Measurements from ENCODE around the gene ACOT11.
"Not testable (repeated sequence)": the region's sequence is repeated elsewhere in the genome, so short reads cannot be mapped to it uniquely, and the experiment has no call there.

Gene ACOT11

GRCh38 chr1:54532033-54532432 lies 16.0 kb upstream of the ACOT11 start:
- TF ChIP-seq TAF1 (IDR thresholded peaks at IDR 0.05; ENCODE audit: low read depth, low read length) (no peak), POLR2A (IDR thresholded peaks at IDR 0.05; ENCODE audit: low read depth, low read length) (no peak), POLR2AphosphoS5 (IDR thresholded peaks at IDR 0.05; ENCODE audit: low read depth, low read length) (no peak), SPI1 (IDR thresholded peaks at IDR 0.05; ENCODE audit: low read depth, low read length) (no peak), POU2F2 (IDR thresholded peaks at IDR 0.05; ENCODE audit: low read depth, low read length) (no peak), PAX5 (IDR thresholded peaks at IDR 0.05; ENCODE audit: insufficient read depth, low read length, severe bottlenecking) (no peak)
- no peak for DNase-seq (ENCODE audit: insufficient read length, low spot score)
- FAIRE-seq, result no peak

DNA sequence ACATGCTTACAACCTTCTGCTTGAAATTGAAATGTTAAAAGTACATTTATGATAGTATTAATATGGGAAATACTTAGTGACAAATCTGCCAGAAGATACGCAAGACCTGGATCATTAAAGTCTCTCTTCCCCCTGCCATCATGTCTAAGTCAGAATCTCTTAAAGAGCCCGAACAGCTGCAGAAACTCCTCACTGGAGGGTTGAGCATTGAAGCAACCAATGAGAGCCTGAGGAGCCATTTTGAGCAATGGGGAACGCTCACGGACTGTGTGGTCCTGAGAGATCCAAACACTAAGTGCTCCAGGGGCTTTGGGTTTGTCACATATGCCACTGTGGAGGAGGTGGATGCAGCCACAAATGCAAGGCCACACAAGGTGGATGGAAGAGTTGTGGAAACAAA lies 11.4 kb upstream of the ACOT11 start:
- not testable (repeated sequence) for DNase-seq (ENCODE audit: insufficient read length, low spot score); FAIRE-seq

DNA sequence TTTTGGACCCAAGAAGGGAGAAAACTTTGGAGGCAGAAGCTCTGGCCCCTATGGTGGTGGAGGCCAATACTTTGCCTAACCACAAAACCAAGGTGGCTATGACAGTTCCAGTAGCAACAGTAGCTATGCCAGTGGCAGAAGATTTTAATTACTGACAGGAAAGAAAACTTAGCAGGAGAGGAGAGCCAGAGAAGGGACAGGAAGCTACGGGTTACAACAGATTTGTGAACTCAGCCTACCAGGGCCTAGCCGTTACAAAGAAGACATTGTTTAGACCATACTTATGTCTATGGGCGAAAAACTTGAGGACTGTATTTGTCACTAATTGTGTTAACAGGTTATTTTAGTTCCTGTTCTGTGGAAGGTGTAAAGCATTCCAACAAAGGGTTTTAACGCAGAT lies 10.4 kb upstream of the ACOT11 start:
- no peak for FAIRE-seq
- DNase-seq (ENCODE audit: insufficient read length, low spot score), result no peak
- TF ChIP-seq POLR2AphosphoS5 (IDR thresholded peaks at IDR 0.05; ENCODE audit: low read depth, low read length), result no peak

GRCh38 chr1:54538538-54538937 lies 9.5 kb upstream of the ACOT11 start:
- DNase-seq (ENCODE audit: insufficient read length, low spot score), result no peak
- FAIRE-seq, result no peak
- TF ChIP-seq POLR2A (IDR thresholded peaks at IDR 0.05; ENCODE audit: low read depth, low read length), result no peak
- no peak for TF ChIP-seq PAX5 (IDR thresholded peaks at IDR 0.05; ENCODE audit: insufficient read depth, low read length, severe bottlenecking)
- TF ChIP-seq POU2F2 (IDR thresholded peaks at IDR 0.05; ENCODE audit: low read depth, low read length), result no peak
- no peak for TF ChIP-seq SPI1 (IDR thresholded peaks at IDR 0.05; ENCODE audit: low read depth, low read length)
- TF ChIP-seq TAF1 (IDR thresholded peaks at IDR 0.05; ENCODE audit: low read depth, low read length), result no peak
- no peak for TF ChIP-seq POLR2AphosphoS5 (IDR thresholded peaks at IDR 0.05; ENCODE audit: low read depth, low read length)

DNA sequence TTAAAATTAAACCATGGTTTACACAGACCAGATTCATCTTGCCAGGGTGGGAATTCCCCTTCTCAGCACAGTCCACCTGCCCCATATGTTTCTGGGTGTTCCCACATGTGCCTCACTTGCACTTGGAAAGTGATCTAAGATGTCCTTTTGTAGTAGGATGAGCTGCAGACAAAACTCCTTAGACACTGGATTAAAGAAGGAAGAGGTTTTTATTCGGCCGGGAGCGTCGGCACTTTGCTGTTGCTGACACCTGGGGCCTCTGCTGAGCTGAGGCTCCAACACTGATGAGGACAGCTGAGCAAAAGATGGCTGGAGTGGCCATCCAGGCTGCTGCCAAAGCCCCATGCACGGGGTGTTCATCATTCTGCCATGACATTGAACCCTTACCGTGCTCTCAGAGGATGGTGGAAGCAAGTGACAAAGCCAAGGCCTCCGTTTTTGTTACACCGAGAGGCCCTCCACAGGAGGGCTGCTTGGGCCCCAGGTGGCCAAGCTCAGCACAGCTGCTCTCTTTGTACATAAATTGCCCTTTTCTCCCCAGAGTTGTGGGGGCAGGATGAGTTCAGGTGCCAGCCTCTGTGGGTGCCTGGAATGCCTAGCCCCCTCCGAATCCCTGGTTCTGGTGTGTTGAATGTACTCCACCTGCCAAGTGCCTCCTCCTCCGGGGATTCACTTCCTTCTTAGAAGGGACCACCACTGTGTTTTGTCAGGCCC lies 7.3 kb upstream of the ACOT11 start:
- TF ChIP-seq POLR2AphosphoS5 (IDR thresholded peaks at IDR 0.05; ENCODE audit: low read depth, low read length) (no peak), TAF1 (IDR thresholded peaks at IDR 0.05; ENCODE audit: low read depth, low read length) (no peak), SPI1 (IDR thresholded peaks at IDR 0.05; ENCODE audit: low read depth, low read length) (no peak), PAX5 (IDR thresholded peaks at IDR 0.05; ENCODE audit: insufficient read depth, low read length, severe bottlenecking) (no peak), POLR2A (IDR thresholded peaks at IDR 0.05; ENCODE audit: low read depth, low read length) (no peak), POU2F2 (IDR thresholded peaks at IDR 0.05; ENCODE audit: low read depth, low read length) (no peak)
- DNase-seq (ENCODE audit: insufficient read length, low spot score), result no peak
- FAIRE-seq, result no peak

DNA sequence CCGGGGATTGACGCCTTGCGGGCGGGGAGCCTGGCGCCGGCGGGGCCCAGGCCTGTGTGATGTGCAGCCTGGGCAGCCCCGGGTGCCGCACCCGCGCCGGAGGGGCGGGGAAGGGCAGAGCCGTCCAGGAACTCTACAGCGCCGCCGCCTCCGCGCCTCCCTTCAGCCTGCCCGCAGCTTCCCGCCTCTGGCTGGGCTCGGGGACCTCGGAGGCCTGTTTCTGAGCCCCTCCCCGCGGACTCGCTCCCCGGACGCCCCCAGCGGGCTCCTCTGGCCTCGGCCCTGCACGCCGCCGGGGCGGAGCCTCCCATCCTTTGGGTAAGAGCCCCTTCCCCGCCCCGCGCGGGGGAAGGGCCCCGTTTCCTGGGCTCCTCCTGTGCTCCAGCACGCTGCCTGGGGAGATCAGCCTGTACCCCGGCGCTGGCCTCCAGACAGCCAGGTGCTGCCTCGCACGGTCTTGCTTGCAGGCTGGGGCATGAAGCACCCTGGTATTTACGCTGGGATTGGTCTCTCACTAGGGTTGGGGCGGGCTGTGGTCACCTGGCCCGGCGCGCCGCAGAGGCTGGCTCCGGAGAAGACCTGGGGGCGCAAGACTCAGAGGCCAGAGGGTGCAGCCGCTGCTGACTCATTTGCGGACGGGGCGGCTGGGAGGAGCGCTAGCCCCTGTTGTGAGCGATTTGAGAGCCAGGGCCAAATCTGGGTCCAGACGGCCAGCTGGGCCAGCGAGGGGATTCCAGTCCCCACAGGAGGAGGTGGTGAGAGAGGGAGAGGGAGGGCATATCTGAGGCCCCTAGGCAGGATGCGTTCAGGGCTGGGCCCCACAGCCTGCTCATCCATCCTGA lies 5.7 kb upstream of the ACOT11 start:
- no peak for TF ChIP-seq POLR2A (IDR thresholded peaks at IDR 0.05; ENCODE audit: low read depth, low read length)
- TF ChIP-seq POU2F2 (IDR thresholded peaks at IDR 0.05; ENCODE audit: low read depth, low read length), result no peak
- peak; percentile 52 for DNase-seq (ENCODE audit: insufficient read length, low spot score)
- peak; percentile 47 for FAIRE-seq

GRCh38 chr1:54542962-54543539 lies 5.0 kb upstream of the ACOT11 start:
- no peak for DNase-seq (ENCODE audit: insufficient read length, low spot score)
- no peak for FAIRE-seq
- TF ChIP-seq TAF1 (IDR thresholded peaks at IDR 0.05; ENCODE audit: low read depth, low read length) (no peak), SPI1 (IDR thresholded peaks at IDR 0.05; ENCODE audit: low read depth, low read length) (no peak), POU2F2 (IDR thresholded peaks at IDR 0.05; ENCODE audit: low read depth, low read length) (no peak), POLR2AphosphoS5 (IDR thresholded peaks at IDR 0.05; ENCODE audit: low read depth, low read length) (no peak), POLR2A (IDR thresholded peaks at IDR 0.05; ENCODE audit: low read depth, low read length) (no peak), PAX5 (IDR thresholded peaks at IDR 0.05; ENCODE audit: insufficient read depth, low read length, severe bottlenecking) (no peak)

GRCh38 chr1:54543729-54544496 lies 4.1 kb upstream of the ACOT11 start:
- TF ChIP-seq TAF1 (IDR thresholded peaks at IDR 0.05; ENCODE audit: low read depth, low read length), result no peak
- TF ChIP-seq POU2F2 (IDR thresholded peaks at IDR 0.05; ENCODE audit: low read depth, low read length), result no peak
- TF ChIP-seq SPI1 (IDR thresholded peaks at IDR 0.05; ENCODE audit: low read depth, low read length), result no peak
- TF ChIP-seq POLR2A (IDR thresholded peaks at IDR 0.05; ENCODE audit: low read depth, low read length), result no peak
- no peak for TF ChIP-seq PAX5 (IDR thresholded peaks at IDR 0.05; ENCODE audit: insufficient read depth, low read length, severe bottlenecking)
- DNase-seq (ENCODE audit: insufficient read length, low spot score) (no peak), FAIRE-seq (no peak)

GRCh38 chr1:54545916-54546635 lies 2.0 kb upstream of the ACOT11 start:
- FAIRE-seq (no peak), DNase-seq (ENCODE audit: insufficient read length, low spot score) (no peak)
- no peak for TF ChIP-seq SPI1 (IDR thresholded peaks at IDR 0.05; ENCODE audit: low read depth, low read length)
- no peak for TF ChIP-seq TAF1 (IDR thresholded peaks at IDR 0.05; ENCODE audit: low read depth, low read length)
- no peak for TF ChIP-seq POU2F2 (IDR thresholded peaks at IDR 0.05; ENCODE audit: low read depth, low read length)
- TF ChIP-seq POLR2A (IDR thresholded peaks at IDR 0.05; ENCODE audit: low read depth, low read length), result no peak
- TF ChIP-seq PAX5 (IDR thresholded peaks at IDR 0.05; ENCODE audit: insufficient read depth, low read length, severe bottlenecking), result no peak
- no peak for TF ChIP-seq POLR2AphosphoS5 (IDR thresholded peaks at IDR 0.05; ENCODE audit: low read depth, low read length)
